Vagina (tissue), 2 donors: Measurements from ENCODE around the gene TFRC. TPM values are rescaled to one million over a fixed set of nuclear protein-coding genes. Genes with fewer than 3 reads are reported as not detected.
"Not testable (repeated sequence)": the region's sequence is repeated elsewhere in the genome, so short reads cannot be mapped to it uniquely, and the experiment has no call there.

Experiments used
- DNase-seq, 2 donors: peaks; one replicate each; pipeline ENCODE4 v3.0.0-alpha.2; 2017; ENCODE audit errors: extremely low spot score in 2 of 2
- H3K27ac ChIP-seq: fragments of 200-600 bp; sonication (generic); one replicate; pipeline ENCODE4 v1.5.1; 2019
- H3K27me3 ChIP-seq: fragments of 200-600 bp; sonication (generic); one replicate; pipeline ENCODE4 v1.5.1; 2019
- H3K36me3 ChIP-seq, 2 donors: fragments of 200-600 bp; sonication (generic); one replicate each; pipeline ENCODE4 v1.5.1; 2017 to 2019
- H3K4me1 ChIP-seq: fragments of 200-600 bp; sonication (generic); one replicate; pipeline ENCODE4 v1.5.1; 2019
- H3K4me3 ChIP-seq, 2 donors: fragments of 200-600 bp; sonication (generic); 1 replicate in 1 of 2; 2 replicates in 1 of 2; pipeline ENCODE4 v1.5.1; 2016 to 2019
- H3K9me3 ChIP-seq: fragments of 200-600 bp; sonication (generic); one replicate; pipeline ENCODE4 v1.5.1; 2019
- CTCF ChIP-seq, 3 experiments: fragments of 450-650 bp in 2 of 3; fragments of 200-600 bp in 1 of 3; sonication (generic) in 1 of 3; IDR thresholded peaks; one replicate each; pipeline ENCODE4 v1.5.1; 2017 to 2019; ENCODE audit warnings: antibody characterized with exemption in 3 of 3, mild to moderate bottlenecking in 2 of 3, moderate library complexity in 2 of 3
- POLR2A ChIP-seq, 2 donors: fragments of 450-650 bp; IDR thresholded peaks; one replicate each; pipeline ENCODE4 v1.6.1; 2017; ENCODE audit warnings: antibody characterized with exemption in 2 of 2, mild to moderate bottlenecking in 2 of 2, moderate library complexity in 2 of 2
- POLR2AphosphoS5 ChIP-seq, 2 donors: sonication (generic); formaldehyde crosslinking; IDR thresholded peaks; one replicate each; pipeline ENCODE4 v1.9.0; 2017; ENCODE audit warnings: antibody characterized with exemption in 2 of 2, mild to moderate bottlenecking in 2 of 2, low read depth in 1 of 2; ENCODE audit not compliant: insufficient read depth in 1 of 2
- intact Hi-C: fragments of 100-400 bp; cut with DNase I; formaldehyde crosslinking; loops from one replicate; pipeline ENCODE4 v1.15.1; 2023
- total RNA-seq: library from RNA; depleted of rRNA; stranded (reverse); fragments of >200 nt; gene quantifications from one replicate; pipeline ENCODE4 v1.2.3, GENCODE V29; 2016

Gene TFRC
- total RNA-seq, 1 donor from 2014 or later: 61.6 TPM

GRCh38 chr3:196039359-196039758 lies 42.5 kb downstream of the TFRC start:
- no peak overlapping the region for H3K4me3 ChIP-seq
- H3K36me3 ChIP-seq: no peaks in the 10 kb centered on the region
- H3K9me3 ChIP-seq: no peaks in the 10 kb centered on the region
- no peak for DNase-seq
- H3K27me3 ChIP-seq: no peaks in the 10 kb centered on the region
- no peaks in the 10 kb centered on the region for H3K4me1 ChIP-seq
- intact Hi-C loops: no loop called here
- no peak overlapping the region for H3K27ac ChIP-seq
- TF ChIP-seq POLR2A (IDR thresholded peaks at IDR 0.05) (no peak), CTCF (IDR thresholded peaks at IDR 0.05) (no peak), POLR2AphosphoS5 (IDR thresholded peaks at IDR 0.05; ENCODE audit: insufficient read depth in 1 of 2, low read depth in 1 of 2) (no peak)

- H3K27me3 ChIP-seq, H3K27ac ChIP-seq, DNase-seq, H3K36me3 ChIP-seq, H3K9me3 ChIP-seq, H3K4me1 ChIP-seq, H3K4me3 ChIP-seq, intact Hi-C loops: not testable (repeated sequence)
Observed at GRCh38 chr3:196026059-196026458, 55.8 kb downstream of the TFRC start.

GRCh38 chr3:196024968-196025367 lies 56.9 kb downstream of the TFRC start:
- DNase-seq: no peak
- H3K27me3 ChIP-seq: no peaks in the 10 kb centered on the region
- no peaks in the 10 kb centered on the region for H3K36me3 ChIP-seq
- no peak overlapping the region for H3K27ac ChIP-seq
- TF ChIP-seq POLR2AphosphoS5 (IDR thresholded peaks at IDR 0.05; ENCODE audit: insufficient read depth in 1 of 2, low read depth in 1 of 2): no peak
- no peak for TF ChIP-seq CTCF (IDR thresholded peaks at IDR 0.05)
- no peak for TF ChIP-seq POLR2A (IDR thresholded peaks at IDR 0.05)
- no peaks in the 10 kb centered on the region for H3K4me1 ChIP-seq
- no peaks in the 10 kb centered on the region for H3K9me3 ChIP-seq
- intact Hi-C loops: no loop called here
- no peak overlapping the region for H3K4me3 ChIP-seq

- Histone ChIP-seq H3K27ac (no peak overlapping the region), H3K4me3 (no peak overlapping the region), H3K9me3 (no peaks in the 10 kb centered on the region), H3K4me1 (no peaks in the 10 kb centered on the region), H3K36me3 (no peaks in the 10 kb centered on the region), H3K27me3 (no peaks in the 10 kb centered on the region)
- intact Hi-C loops: no loop called here
- TF ChIP-seq CTCF (IDR thresholded peaks at IDR 0.05) (no peak), POLR2A (IDR thresholded peaks at IDR 0.05) (no peak), POLR2AphosphoS5 (IDR thresholded peaks at IDR 0.05; ENCODE audit: insufficient read depth in 1 of 2, low read depth in 1 of 2) (no peak)
- no peak for DNase-seq
Observed at GRCh38 chr3:196023947-196024346, 57.9 kb downstream of the TFRC start.

GRCh38 chr3:196022499-196022878 lies 59.4 kb downstream of the TFRC start:
- H3K27me3 ChIP-seq, intact Hi-C loops, H3K36me3 ChIP-seq, DNase-seq, H3K4me3 ChIP-seq, H3K4me1 ChIP-seq, H3K9me3 ChIP-seq, H3K27ac ChIP-seq: not testable (repeated sequence)

GRCh38 chr3:196020373-196020772 lies 61.5 kb downstream of the TFRC start:
- Histone ChIP-seq H3K27ac (no peak overlapping the region), H3K4me1 (no peaks in the 10 kb centered on the region), H3K27me3 (no peaks in the 10 kb centered on the region), H3K4me3 (no peak overlapping the region), H3K36me3 (no peaks in the 10 kb centered on the region), H3K9me3 (no peaks in the 10 kb centered on the region)
- DNase-seq: no peak
- TF ChIP-seq CTCF (IDR thresholded peaks at IDR 0.05) (no peak), POLR2A (IDR thresholded peaks at IDR 0.05) (no peak), POLR2AphosphoS5 (IDR thresholded peaks at IDR 0.05; ENCODE audit: insufficient read depth in 1 of 2, low read depth in 1 of 2) (no peak)
- intact Hi-C loops: no loop called here

- intact Hi-C loops, H3K4me3 ChIP-seq, H3K4me1 ChIP-seq, H3K27ac ChIP-seq, H3K9me3 ChIP-seq, H3K27me3 ChIP-seq, H3K36me3 ChIP-seq, DNase-seq: not testable (repeated sequence)
Observed at GRCh38 chr3:196019576-196019975, 62.3 kb downstream of the TFRC start.

- H3K4me1 ChIP-seq, H3K27me3 ChIP-seq, H3K36me3 ChIP-seq, H3K9me3 ChIP-seq, intact Hi-C loops, DNase-seq, H3K4me3 ChIP-seq, H3K27ac ChIP-seq: not testable (repeated sequence)
Observed at GRCh38 chr3:196018159-196018558, 63.7 kb downstream of the TFRC start.
